MM.1S (cell line): ENCODE data around the gene FEZ2.

ENCODE experiments used
- EZH2 ChIP-seq: fragments of 300-600 bp; sonication (generic); optimal IDR thresholded peaks from 2 replicates; pipeline ENCODE3; 2017; ENCODE audit warnings: low read depth, mild to moderate bottlenecking, antibody characterized with exemption, low read length, mixed read lengths
- EZH2phosphoT487 ChIP-seq: fragments of 300-600 bp; sonication (generic); IDR thresholded peaks from 2 replicates; pipeline ENCODE4 v1.6.1; 2018; ENCODE audit warnings: antibody characterized with exemption, low read length
- TF ChIP-seq, protein P1 (sequence below): fragments of 300-600 bp; sonication (generic); IDR thresholded peaks from 2 replicates; pipeline ENCODE4 v1.5.1; 2016; ENCODE audit warnings: antibody characterized with exemption, low read length, mixed read lengths

DNA sequence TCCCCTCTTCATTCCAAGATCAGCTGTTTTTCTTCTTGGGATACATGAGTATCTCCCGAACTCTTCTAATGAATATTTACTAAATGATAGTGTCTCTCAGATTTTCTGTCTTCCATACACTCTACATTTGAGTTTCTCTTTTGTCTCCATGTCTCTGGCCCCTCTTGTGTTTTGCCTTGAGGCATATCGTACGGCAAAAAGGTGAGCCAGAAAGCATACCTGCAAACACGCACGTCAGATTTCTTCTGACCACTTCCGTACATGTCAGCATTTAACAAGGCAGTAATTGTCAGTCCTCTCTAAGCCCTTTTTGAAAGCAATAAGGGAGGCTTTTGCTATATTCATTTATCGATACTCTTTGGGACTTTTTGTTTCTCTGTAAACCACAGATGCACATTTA lies 82.4 kb downstream of the FEZ2 start:
- TF ChIP-seq EZH2 (no peak), EZH2phosphoT487 (no peak)
- TF ChIP-seq, protein P1, sequence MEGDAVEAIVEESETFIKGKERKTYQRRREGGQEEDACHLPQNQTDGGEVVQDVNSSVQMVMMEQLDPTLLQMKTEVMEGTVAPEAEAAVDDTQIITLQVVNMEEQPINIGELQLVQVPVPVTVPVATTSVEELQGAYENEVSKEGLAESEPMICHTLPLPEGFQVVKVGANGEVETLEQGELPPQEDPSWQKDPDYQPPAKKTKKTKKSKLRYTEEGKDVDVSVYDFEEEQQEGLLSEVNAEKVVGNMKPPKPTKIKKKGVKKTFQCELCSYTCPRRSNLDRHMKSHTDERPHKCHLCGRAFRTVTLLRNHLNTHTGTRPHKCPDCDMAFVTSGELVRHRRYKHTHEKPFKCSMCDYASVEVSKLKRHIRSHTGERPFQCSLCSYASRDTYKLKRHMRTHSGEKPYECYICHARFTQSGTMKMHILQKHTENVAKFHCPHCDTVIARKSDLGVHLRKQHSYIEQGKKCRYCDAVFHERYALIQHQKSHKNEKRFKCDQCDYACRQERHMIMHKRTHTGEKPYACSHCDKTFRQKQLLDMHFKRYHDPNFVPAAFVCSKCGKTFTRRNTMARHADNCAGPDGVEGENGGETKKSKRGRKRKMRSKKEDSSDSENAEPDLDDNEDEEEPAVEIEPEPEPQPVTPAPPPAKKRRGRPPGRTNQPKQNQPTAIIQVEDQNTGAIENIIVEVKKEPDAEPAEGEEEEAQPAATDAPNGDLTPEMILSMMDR, result no peak
